Effector memory CD4-positive, alpha-beta T cell (primary cell): ENCODE results near the gene EIPR1.

Experiments
- DNase-seq, 3 donors: peaks; one replicate each; pipeline ENCODE4 v3.0.0-alpha.2; 2020
- H3K27ac ChIP-seq: 2 replicates; pipeline ENCODE4 v1.7.0; 2013; ENCODE audit warnings: mild to moderate bottlenecking, low read length, moderate library complexity; ENCODE audit not compliant: insufficient read depth, poor library complexity, severe bottlenecking
- H3K27me3 ChIP-seq: replicated peaks from 2 replicates; pipeline ENCODE4 v1.7.0; 2013; ENCODE audit warnings: mild to moderate bottlenecking, low read length; ENCODE audit not compliant: insufficient read depth, control insufficient read depth, poor library complexity, severe bottlenecking
- H3K36me3 ChIP-seq: 2 replicates; pipeline ENCODE4 v1.7.0; 2013; ENCODE audit warnings: mild to moderate bottlenecking, low read length, moderate library complexity; ENCODE audit not compliant: control insufficient read depth, insufficient read depth
- H3K4me1 ChIP-seq: 2 replicates; pipeline ENCODE4 v1.7.0; 2013; ENCODE audit warnings: low read length, mild to moderate bottlenecking; ENCODE audit not compliant: control insufficient read depth, insufficient read depth, poor library complexity, severe bottlenecking
- H3K4me3 ChIP-seq: 2 replicates; pipeline ENCODE4 v1.7.0; 2013; ENCODE audit warnings: low read length, low read depth, mild to moderate bottlenecking; ENCODE audit not compliant: insufficient read depth, poor library complexity, severe bottlenecking
- H3K9me3 ChIP-seq: 2 replicates; pipeline ENCODE4 v1.7.0; 2013; ENCODE audit warnings: mild to moderate bottlenecking, low read length, moderate library complexity; ENCODE audit not compliant: control insufficient read depth

EIPR1 gene

DNA sequence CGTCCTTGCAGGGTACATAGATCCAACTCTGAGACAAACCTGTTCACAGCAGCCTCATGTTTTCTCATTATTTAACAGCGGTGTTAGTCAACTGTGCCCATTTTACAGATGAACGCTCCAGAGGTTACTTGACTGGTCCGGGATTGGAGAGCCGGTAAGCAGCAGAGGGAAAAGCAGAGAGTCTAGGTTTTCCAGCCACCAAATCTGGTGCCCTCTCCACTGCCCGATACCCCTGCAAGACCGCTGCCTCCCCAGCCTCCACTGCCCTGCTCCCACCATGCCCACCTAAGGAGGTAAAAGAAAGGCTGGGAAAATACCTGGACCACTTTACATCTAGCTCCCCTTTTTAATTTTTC is 51.5 kb downstream of the EIPR1 start:
- Histone ChIP-seq H3K4me3 (no peak overlapping the region), H3K9me3 (no peaks in the 10 kb centered on the region), H3K4me1 (no peaks in the 10 kb centered on the region), H3K27ac (no peak overlapping the region), H3K36me3 (peaks cover 10% of the 10 kb centered on the region), H3K27me3 (no peaks in the 10 kb centered on the region)
- DNase-seq = no peak

DNA sequence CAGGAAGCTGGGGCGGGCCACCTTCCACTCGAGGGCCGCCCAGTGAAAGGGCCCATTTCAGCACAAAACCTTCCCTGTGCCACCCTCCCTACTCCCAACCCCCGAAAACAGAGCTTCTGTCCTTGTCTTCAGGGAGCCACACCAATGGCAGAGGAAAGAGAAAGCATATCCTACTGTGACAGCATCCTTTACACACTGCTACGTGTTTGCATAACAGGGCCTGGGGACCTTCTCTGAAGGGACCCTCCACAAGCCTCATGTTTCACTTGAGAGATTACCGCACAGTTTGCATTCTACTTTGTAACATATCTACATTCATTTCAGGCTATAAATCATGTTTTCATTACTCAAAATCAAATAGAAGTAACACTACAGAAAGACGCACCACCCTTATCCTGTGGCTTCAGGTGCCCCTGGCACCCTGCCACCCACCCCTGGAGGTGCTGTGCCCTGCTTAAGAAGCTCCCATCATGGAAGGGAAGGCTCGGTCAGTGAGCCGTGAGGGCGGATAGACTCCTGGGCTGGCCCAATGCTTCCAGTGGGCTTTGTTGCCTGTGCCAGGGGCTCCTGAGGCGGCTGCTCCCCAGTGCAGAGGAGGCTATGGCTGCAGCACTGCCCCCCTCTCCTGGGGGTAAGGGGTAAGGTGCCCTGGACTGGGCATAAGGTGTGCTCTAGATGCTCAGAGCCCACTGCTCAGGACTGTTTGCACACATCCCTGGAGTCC is 52.0 kb downstream of the EIPR1 start:
- Histone ChIP-seq H3K9me3 (no peaks in the 10 kb centered on the region), H3K4me3 (no peak overlapping the region), H3K4me1 (no peaks in the 10 kb centered on the region), H3K27ac (no peak overlapping the region), H3K36me3 (peaks cover 6% of the 10 kb centered on the region), H3K27me3 (no peaks in the 10 kb centered on the region)
- DNase-seq = no peak

DNA sequence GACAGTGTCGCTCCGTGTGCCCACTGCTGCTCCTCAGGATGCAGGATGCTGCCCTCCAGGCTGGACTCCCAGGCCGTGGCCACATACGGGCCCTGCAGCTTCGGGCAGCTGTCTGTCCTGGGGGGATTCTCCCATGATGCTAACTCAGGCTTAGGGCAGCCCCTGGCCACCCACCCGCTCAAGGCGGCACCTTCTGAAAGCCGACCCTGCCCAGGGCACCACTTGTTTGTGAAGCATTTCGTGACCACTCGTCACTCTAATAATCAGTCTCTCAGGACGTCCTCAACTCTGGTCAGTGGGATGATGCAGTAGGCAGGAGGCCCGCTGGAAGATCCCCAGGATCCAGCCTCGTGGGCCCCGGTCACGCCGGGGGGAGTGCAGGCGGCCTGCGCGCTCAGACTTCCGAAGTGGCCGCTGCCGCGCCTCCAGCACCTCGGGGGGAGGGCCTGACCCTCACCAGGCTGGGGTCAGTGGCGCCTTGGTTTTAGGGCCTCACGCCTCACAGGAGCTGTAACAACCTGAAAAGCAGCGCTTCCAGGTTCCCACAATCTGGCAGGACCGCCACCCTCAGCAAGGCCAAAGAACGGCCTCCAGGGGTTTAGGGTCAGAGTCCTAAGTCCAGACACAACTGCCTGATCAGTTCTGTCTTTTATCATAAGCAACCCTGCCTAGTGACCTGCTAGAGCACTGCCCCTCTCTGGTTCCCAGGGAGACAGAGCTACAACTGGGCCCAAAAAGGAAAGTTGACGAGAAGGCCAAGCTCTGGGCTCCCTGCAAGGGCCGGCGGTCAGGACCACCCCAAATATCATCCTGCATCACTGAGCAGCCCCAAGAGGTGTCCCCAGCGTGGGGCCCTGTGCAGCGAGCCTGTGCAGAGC is 53.0 kb downstream of the EIPR1 start:
- Histone ChIP-seq H3K9me3 (no peaks in the 10 kb centered on the region), H3K4me3 (no peak overlapping the region), H3K27me3 (no peaks in the 10 kb centered on the region), H3K4me1 (no peaks in the 10 kb centered on the region), H3K27ac (no peak overlapping the region), H3K36me3 (peaks cover 3% of the 10 kb centered on the region)
- DNase-seq = no peak

DNA sequence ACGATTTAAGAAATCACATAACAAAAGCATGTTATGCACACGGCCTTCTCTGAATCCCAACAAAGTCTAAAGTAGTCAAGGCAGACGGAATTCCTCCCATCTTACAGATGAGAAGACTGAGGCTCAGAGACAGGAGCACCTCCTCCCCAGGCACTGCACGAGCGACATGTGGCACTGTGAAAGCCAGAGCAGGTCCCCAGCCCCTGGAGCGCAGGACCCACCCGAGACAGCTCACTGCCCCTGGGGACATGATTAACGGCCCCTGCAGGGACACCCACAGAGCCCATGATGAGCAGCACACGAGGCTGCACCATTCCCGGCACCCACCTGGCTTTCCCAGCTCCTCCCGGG is 53.6 kb downstream of the EIPR1 start:
- DNase-seq = no peak
- peaks cover 3% of the 10 kb centered on the region for H3K36me3 ChIP-seq

DNA sequence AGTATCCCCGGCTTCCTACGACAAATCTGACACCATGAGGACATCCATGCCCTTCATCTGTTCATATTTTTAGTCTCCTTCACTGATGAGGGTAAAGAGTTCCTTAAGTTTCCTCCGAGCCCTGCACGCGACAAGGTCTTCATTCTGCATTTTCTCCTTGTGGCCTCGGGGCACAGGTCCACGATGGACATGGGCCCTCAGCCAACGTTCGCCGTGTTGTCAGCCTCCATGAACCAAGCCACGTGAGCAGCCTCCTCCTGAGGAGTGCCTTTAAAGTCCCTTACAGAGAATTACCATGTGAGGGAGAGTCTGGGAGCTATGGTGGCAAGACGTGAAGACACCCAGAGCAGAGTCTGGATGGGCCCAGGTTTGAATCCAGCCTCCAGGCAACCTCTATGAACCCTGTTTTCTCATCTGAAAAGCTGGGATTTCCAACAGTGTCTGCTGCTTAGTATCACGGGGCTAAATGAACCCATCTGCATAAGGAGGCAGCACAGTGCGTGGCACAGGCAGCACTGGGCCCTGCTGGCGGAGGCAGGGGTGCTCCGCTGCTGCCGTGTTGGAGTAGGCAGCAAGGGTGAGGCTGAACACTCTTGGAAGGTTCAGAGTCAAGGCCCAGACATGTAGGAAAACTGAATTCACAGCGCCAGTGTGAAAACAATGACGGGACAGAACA is 54.1 kb downstream of the EIPR1 start:
- Histone ChIP-seq H3K36me3 (peaks cover 3% of the 10 kb centered on the region), H3K4me3 (no peak overlapping the region), H3K4me1 (no peaks in the 10 kb centered on the region), H3K27ac (no peak overlapping the region), H3K9me3 (no peaks in the 10 kb centered on the region), H3K27me3 (no peaks in the 10 kb centered on the region)
- no peak for DNase-seq

More for the DNA sequence above, 53.6 kb downstream of the EIPR1 start:
- no peaks in the 10 kb centered on the region for H3K9me3 ChIP-seq
- no peaks in the 10 kb centered on the region for H3K27me3 ChIP-seq
- H3K4me3 ChIP-seq = no peak overlapping the region
- no peak overlapping the region for H3K27ac ChIP-seq
- no peaks in the 10 kb centered on the region for H3K4me1 ChIP-seq

DNA sequence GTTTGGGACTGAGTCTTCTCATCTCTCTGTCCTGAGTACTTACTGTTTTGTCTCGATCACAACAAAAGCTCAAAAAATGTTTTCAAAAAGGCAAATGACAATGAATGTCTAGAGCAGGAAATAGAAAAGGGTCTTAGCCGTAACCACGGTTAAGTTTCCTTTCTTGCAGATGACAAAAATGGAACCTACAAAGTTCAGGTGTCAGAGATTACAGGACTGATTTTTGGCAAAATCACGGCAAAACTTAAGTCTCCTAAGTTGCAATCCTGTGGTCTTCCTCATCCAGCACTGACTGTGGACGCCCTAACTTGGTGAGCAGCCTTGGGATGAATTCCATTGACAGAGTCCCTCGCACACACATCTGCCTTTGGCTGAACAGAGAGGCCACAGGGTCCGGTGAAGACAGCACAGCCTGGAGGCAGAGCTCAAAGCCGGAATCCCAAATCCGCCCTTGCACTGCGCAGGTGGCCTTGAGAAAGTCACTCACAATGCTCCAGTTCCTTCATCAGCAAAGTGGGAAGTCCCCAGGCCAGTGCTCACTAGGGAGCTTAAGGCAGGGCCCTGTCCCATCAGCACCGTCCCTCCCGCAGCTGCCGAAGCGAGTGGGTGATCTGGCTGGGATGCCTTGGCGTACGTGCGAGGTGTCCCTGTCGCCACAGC is 55.2 kb downstream of the EIPR1 start:
- no peak overlapping the region for H3K27ac ChIP-seq
- H3K4me3 ChIP-seq = no peak overlapping the region
- H3K36me3 ChIP-seq = peaks cover 3% of the 10 kb centered on the region
- no peaks in the 10 kb centered on the region for H3K27me3 ChIP-seq
- no peak for DNase-seq
- H3K9me3 ChIP-seq = no peaks in the 10 kb centered on the region
- no peaks in the 10 kb centered on the region for H3K4me1 ChIP-seq

DNA sequence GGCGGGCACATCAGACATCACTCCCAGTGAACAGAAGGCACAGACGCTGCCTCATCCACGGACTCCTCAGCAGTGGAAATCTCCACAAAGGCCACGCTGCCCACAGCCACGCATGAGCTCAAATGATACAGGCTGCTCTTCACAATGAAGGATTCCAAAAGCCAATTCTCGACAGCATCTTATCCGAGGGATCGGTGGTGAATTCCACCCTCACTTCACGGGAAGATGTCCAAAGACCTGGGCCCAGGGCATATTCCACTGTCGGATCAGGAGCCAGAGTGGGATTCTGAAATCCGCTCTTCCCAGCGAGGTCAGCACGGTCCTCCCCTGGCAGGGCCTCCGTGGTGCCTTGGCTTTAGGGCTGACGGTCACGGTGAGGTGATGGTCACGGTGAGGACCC is 55.8 kb downstream of the EIPR1 start:
- H3K27me3 ChIP-seq = no peaks in the 10 kb centered on the region
- no peak overlapping the region for H3K4me3 ChIP-seq
- H3K27ac ChIP-seq = no peak overlapping the region
- H3K9me3 ChIP-seq = no peaks in the 10 kb centered on the region
- no peaks in the 10 kb centered on the region for H3K4me1 ChIP-seq
- H3K36me3 ChIP-seq = peaks cover 3% of the 10 kb centered on the region
- no peak for DNase-seq

DNA sequence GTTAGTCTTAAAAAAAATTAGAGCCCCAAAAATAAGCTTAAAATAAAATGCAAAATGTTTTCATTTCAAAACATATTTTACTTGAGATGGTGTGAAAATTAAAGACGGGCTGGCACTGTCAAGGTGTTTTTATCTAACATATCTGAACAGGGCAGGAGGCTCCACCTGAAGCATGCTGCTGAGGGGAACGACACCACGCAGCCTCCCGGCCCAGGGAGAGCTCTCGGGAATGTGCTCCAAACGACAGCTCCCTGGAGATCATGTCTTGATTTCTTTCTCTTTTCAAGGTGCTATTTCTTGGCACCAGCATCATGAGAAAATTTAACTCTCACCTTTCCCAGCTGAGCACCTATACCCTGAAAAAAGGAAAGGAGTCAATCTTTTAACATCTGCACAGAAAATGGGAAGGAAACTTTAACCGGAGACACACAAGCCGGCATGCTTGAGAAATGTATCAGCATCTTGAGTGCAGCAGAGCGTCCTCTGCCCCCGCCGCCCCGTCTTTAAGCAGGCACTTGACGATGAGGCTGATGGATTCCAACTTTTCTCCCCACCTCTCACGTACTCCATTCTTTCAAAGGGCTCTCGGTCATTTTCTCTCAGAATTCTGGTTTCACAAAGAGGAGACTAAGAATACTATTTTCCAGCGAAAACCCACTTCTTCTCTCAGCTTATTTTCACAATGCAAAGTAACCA is 56.6 kb downstream of the EIPR1 start:
- Histone ChIP-seq H3K27ac (no peak overlapping the region), H3K36me3 (peaks cover 2% of the 10 kb centered on the region), H3K4me1 (no peaks in the 10 kb centered on the region), H3K9me3 (no peaks in the 10 kb centered on the region), H3K27me3 (no peaks in the 10 kb centered on the region), H3K4me3 (no peak overlapping the region)
- DNase-seq = no peak

DNA sequence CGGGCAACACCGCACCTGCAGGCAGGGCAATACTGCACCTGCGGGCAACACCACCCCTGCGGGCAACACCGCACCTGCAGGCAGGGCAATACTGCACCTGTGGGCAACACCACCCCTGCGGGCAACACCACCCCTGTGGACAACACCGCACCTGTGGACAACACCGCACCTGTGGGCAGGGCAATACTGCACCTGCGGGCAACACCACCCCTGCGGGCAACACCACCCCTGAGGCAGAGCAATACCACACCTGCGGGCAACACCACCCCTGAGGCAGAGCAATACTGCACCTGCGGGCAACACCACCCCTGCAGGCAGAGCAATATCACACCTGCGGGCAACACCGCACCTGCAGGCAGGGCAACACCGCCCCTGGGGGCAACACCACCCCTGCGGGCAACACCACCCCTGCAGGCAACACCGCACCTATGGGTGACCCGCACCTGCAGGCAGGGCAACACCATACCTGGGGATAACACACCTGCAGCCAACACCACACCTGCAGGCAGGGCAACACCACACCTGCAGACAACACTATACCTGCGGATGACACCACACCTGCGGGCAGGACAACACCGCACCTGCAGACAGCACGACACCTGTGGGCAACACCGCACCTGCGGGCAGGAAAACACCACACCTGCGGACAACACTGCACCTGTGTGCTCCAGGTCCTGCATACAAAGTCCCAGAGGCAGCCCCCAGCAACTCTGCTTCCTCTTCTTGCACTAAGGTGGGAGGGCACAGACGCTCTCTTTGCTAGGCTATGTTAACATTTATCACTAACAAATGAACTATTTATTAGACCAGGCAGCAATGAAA is 57.7 kb downstream of the EIPR1 start:
- Histone ChIP-seq H3K36me3 (no peaks in the 10 kb centered on the region), H3K27ac (no peak overlapping the region), H3K9me3 (no peaks in the 10 kb centered on the region), H3K27me3 (no peaks in the 10 kb centered on the region), H3K4me3 (no peak overlapping the region), H3K4me1 (no peaks in the 10 kb centered on the region)
- DNase-seq = no peak
